HEK293 (cell line): Measurements from ENCODE around the gene CD19.

Source experiments
- SETDB1 ChIP-seq: IDR thresholded peaks from one replicate; pipeline ENCODE4 v1.6.1; 2017; ENCODE audit warnings: mild to moderate bottlenecking, low read length, moderate library complexity, mixed read lengths; ENCODE audit not compliant: insufficient read length
- TCF7L2 ChIP-seq: IDR thresholded peaks from 2 replicates; pipeline ENCODE4 v1.6.1; 2011; ENCODE audit warnings: low read depth, mild to moderate bottlenecking, inconsistent platforms, low read length, moderate library complexity, borderline replicate concordance
- ZFP37 ChIP-seq: fragments of 450-650 bp; formaldehyde crosslinking; IDR thresholded peaks from 2 replicates; pipeline ENCODE4 v1.5.1; 2016; ENCODE audit warnings: missing biosample characterization, missing genetic modification characterization
- ZNF549 ChIP-seq: fragments of 450-650 bp; IDR thresholded peaks from 2 replicates; pipeline ENCODE4 v1.5.1; 2018; ENCODE audit warnings: missing biosample characterization, missing genetic modification characterization, mild to moderate bottlenecking, inconsistent platforms, moderate library complexity
- ZNF624 ChIP-seq: fragments of 450-650 bp; formaldehyde crosslinking; IDR thresholded peaks from 2 replicates; pipeline ENCODE4 v1.5.1; 2017; ENCODE audit warnings: missing biosample characterization, missing genetic modification characterization

- TF ChIP-seq ZNF624, result no peak
- no peak for TF ChIP-seq ZNF549 (tag by site-specific recombination)
- TF ChIP-seq TCF7L2, result no peak
- TF ChIP-seq SETDB1, result no peak
- TF ChIP-seq ZFP37 (tag by site-specific recombination), result no peak
Observed at GRCh38 chr16:28946681-28947080, 14.9 kb downstream of the CD19 start.
